ENCODE measurements around the gene CDH23.

Gene CDH23

GRCh38 chr10:71708897-71709882 lies 312.5 kb downstream of the CDH23 start:
- DNase-seq (ENCODE audit: low read depth), result no peak

- DNase-seq (ENCODE audit: low read depth), result no peak
These were observed 313.8 kb downstream of the CDH23 start for GRCh38 chr10:71710519-71710918.

- DNase-seq (ENCODE audit: low read depth), result no peak
These were observed 314.4 kb downstream of the CDH23 start for GRCh38 chr10:71711052-71711623.

GRCh38 chr10:71712170-71712569 lies 315.4 kb downstream of the CDH23 start:
- DNase-seq (ENCODE audit: low read depth), result no peak

GRCh38 chr10:71712572-71713134 lies 315.9 kb downstream of the CDH23 start:
- no peak for DNase-seq (ENCODE audit: low read depth)

GRCh38 chr10:71713135-71714030 lies 316.7 kb downstream of the CDH23 start:
- DNase-seq (ENCODE audit: low read depth), result peak; percentile 84

- no peak for DNase-seq (ENCODE audit: low read depth)
These were observed 317.3 kb downstream of the CDH23 start for GRCh38 chr10:71714031-71714410.

GRCh38 chr10:71714592-71714991 lies 317.9 kb downstream of the CDH23 start:
- no peak for DNase-seq (ENCODE audit: low read depth)

- DNase-seq (ENCODE audit: low read depth), result no peak
These were observed 318.3 kb downstream of the CDH23 start for GRCh38 chr10:71715026-71715425.

- DNase-seq (ENCODE audit: low read depth), result no peak
These were observed 319.1 kb downstream of the CDH23 start for GRCh38 chr10:71715860-71716259.

GRCh38 chr10:71716426-71716825 lies 319.7 kb downstream of the CDH23 start:
- DNase-seq (ENCODE audit: low read depth), result no peak

GRCh38 chr10:71717056-71717455 lies 320.3 kb downstream of the CDH23 start:
- DNase-seq (ENCODE audit: low read depth), result no peak

GRCh38 chr10:71717551-71717951 lies 320.8 kb downstream of the CDH23 start:
- DNase-seq (ENCODE audit: low read depth), result no peak

GRCh38 chr10:71718165-71718698 lies 321.5 kb downstream of the CDH23 start:
- DNase-seq (ENCODE audit: low read depth), result no peak

- peak; percentile 53 for DNase-seq (ENCODE audit: low read depth)
These were observed 322.3 kb downstream of the CDH23 start for GRCh38 chr10:71719042-71719441.

GRCh38 chr10:71719464-71720201 lies 322.9 kb downstream of the CDH23 start, which contains the start of gene C10orf105:
Gene C10orf105 (minus strand): TSS chr10:71719778. CDS start chr10:71716337, 3,441 bp downstream.
- no peak for DNase-seq (ENCODE audit: low read depth)

GRCh38 chr10:71720288-71720687 lies 323.6 kb downstream of the CDH23 start:
- no peak for DNase-seq (ENCODE audit: low read depth)

- DNase-seq (ENCODE audit: low read depth), result no peak
These were observed 324.6 kb downstream of the CDH23 start for GRCh38 chr10:71721313-71721712.

GRCh38 chr10:71722849-71723248 lies 326.1 kb downstream of the CDH23 start:
- no peak for DNase-seq (ENCODE audit: low read depth)

GRCh38 chr10:71723311-71723710 lies 326.6 kb downstream of the CDH23 start:
- DNase-seq (ENCODE audit: low read depth), result no peak

GRCh38 chr10:71724539-71724938 lies 327.8 kb downstream of the CDH23 start:
- no peak for DNase-seq (ENCODE audit: low read depth)

All from GM04504 (cell line).